CD14-positive monocyte (primary cell): ENCODE measurements around the gene ACOT7. TPM values are rescaled to one million over a fixed set of nuclear protein-coding genes. Genes with fewer than 3 reads are reported as not detected.

ENCODE experiments used
- DNase-seq, 3 donors: peaks; one replicate each; pipeline ENCODE4 v3.0.0-alpha.2; 2011 to 2022
- H2AFZ ChIP-seq: 2 replicates; pipeline ENCODE4 v1.6.0; 2012; ENCODE audit warnings: mild to moderate bottlenecking, low read depth, low read length, inconsistent platforms; ENCODE audit not compliant: insufficient read depth, poor library complexity, severe bottlenecking
- H3K27ac ChIP-seq, 2 donors: 1 replicate in 1 of 2; 2 replicates in 1 of 2; pipeline ENCODE4 v1.5.1; 2012 to 2013; ENCODE audit warnings: low read length in 2 of 2, control low read depth in 1 of 2, inconsistent platforms in 1 of 2, low read depth in 1 of 2, mild to moderate bottlenecking in 1 of 2
- H3K27me3 ChIP-seq, 2 donors: one replicate each; pipeline versions ENCODE4 v1.6.0 to v1.6.1; 2011 to 2013; ENCODE audit warnings: low read length in 2 of 2; ENCODE audit not compliant: control insufficient read depth in 2 of 2, insufficient read depth in 2 of 2
- H3K36me3 ChIP-seq, 2 donors: replicated peaks in 1 of 2; 1 replicate in 1 of 2; 2 replicates in 1 of 2; pipeline versions ENCODE4 v1.5.1 to v1.6.1; 2012 to 2013; ENCODE audit warnings: low read length in 2 of 2, control low read depth in 1 of 2, inconsistent platforms in 1 of 2, mild to moderate bottlenecking in 1 of 2; ENCODE audit not compliant: insufficient read depth in 2 of 2, control insufficient read depth in 1 of 2
- H3K4me1 ChIP-seq, 2 donors: 1 replicate in 1 of 2; 2 replicates in 1 of 2; pipeline versions ENCODE4 v1.5.1 to v1.6.1; 2012 to 2013; ENCODE audit warnings: low read length in 2 of 2, control low read depth in 1 of 2, inconsistent platforms in 1 of 2, mild to moderate bottlenecking in 1 of 2, moderate library complexity in 1 of 2; ENCODE audit not compliant: insufficient read depth in 2 of 2, control insufficient read depth in 1 of 2
- H3K4me2 ChIP-seq: replicated peaks from 2 replicates; pipeline ENCODE3; 2012; ENCODE audit warnings: low read length, moderate library complexity, mild to moderate bottlenecking; ENCODE audit not compliant: poor library complexity, severe bottlenecking; ENCODE audit errors: extremely low read depth
- H3K4me3 ChIP-seq, 3 experiments: fragments of 200-600 bp in 1 of 3; sonication (generic) in 1 of 3; replicated peaks in 1 of 3; 1 replicate in 2 of 3; 2 replicates in 1 of 3; pipeline ENCODE4 v1.5.1; 2011 to 2013; ENCODE audit warnings: low read length in 3 of 3, mild to moderate bottlenecking in 3 of 3, control low read depth in 2 of 3, low read depth in 2 of 3, inconsistent platforms in 1 of 3, moderate library complexity in 1 of 3
- H3K79me2 ChIP-seq: 2 replicates; pipeline ENCODE4 v1.6.0; 2012; ENCODE audit warnings: mild to moderate bottlenecking, control low read depth, inconsistent platforms, low read length, moderate library complexity; ENCODE audit not compliant: insufficient read depth
- H3K9ac ChIP-seq: 2 replicates; pipeline ENCODE4 v1.6.0; 2017; ENCODE audit warnings: low read length, mild to moderate bottlenecking; ENCODE audit not compliant: insufficient read depth, poor library complexity, severe bottlenecking
- H3K9me3 ChIP-seq, 2 donors: replicated peaks in 1 of 2; 1 replicate in 1 of 2; 2 replicates in 1 of 2; pipeline versions ENCODE4 v1.5.1 to v1.6.1; 2012 to 2013; ENCODE audit warnings: low read length in 2 of 2, control low read depth in 1 of 2; ENCODE audit not compliant: control insufficient read depth in 1 of 2, insufficient read depth in 1 of 2
- H4K20me1 ChIP-seq: 2 replicates; pipeline ENCODE4 v1.6.0; 2012; ENCODE audit warnings: mild to moderate bottlenecking, low read length, control low read depth, moderate library complexity; ENCODE audit not compliant: insufficient read depth
- H3K27ac Mint-ChIP-seq, 7 donors: one replicate each; pipeline ENCODE4 v1.8.0; 2020; ENCODE audit warnings: mild to moderate bottlenecking in 7 of 7, mixed read lengths in 7 of 7, moderate library complexity in 6 of 7, inconsistent platforms in 2 of 7
- H3K27me3 Mint-ChIP-seq, 3 donors: one replicate each; pipeline ENCODE4 v1.8.0; 2021 to 2022; ENCODE audit warnings: low read depth in 3 of 3, mild to moderate bottlenecking in 3 of 3, mixed read lengths in 3 of 3, moderate library complexity in 3 of 3, inconsistent platforms in 1 of 3
- H3K36me3 Mint-ChIP-seq, 2 donors: one replicate each; pipeline ENCODE4 v1.8.0; 2020; ENCODE audit warnings: mixed read lengths in 2 of 2, inconsistent platforms in 1 of 2, mild to moderate bottlenecking in 1 of 2
- H3K4me1 Mint-ChIP-seq: one replicate; pipeline ENCODE4 v1.8.0; 2020; ENCODE audit warnings: mild to moderate bottlenecking, mixed read lengths
- H3K4me3 Mint-ChIP-seq, 2 donors: one replicate each; pipeline ENCODE4 v1.8.0; 2020; ENCODE audit warnings: mild to moderate bottlenecking in 2 of 2, mixed read lengths in 2 of 2, moderate library complexity in 1 of 2
- H3K9me3 Mint-ChIP-seq, 7 donors: one replicate each; pipeline ENCODE4 v1.8.0; 2020 to 2022; ENCODE audit warnings: mixed read lengths in 7 of 7, mild to moderate bottlenecking in 6 of 7, moderate library complexity in 6 of 7, inconsistent platforms in 2 of 7
- WGBS: methylation state at CpG from one replicate; pipeline ENCODE4 v1.1.5; 2013; ENCODE audit warnings: missing lambda C conversion rate; ENCODE audit not compliant: insufficient coverage; 5-methylcytosine and 5-hydroxymethylcytosine counted together
- intact Hi-C, 2 donors: fragments of 100-400 bp; cut with micrococcal nuclease; formaldehyde crosslinking; loops; one replicate each; pipeline versions ENCODE4 v1.15.0 to v1.15.1; 2023
- polyA plus RNA-seq, 3 donors: library from polyadenylated mRNA; depleted of rRNA in 1 of 3; unstranded in 2 of 3; stranded (reverse) in 1 of 3; fragments of 300-500 nt in 2 of 3; fragments of >200 nt in 1 of 3; fragmentation: Illumina TruSeq in 2 of 3; gene quantifications; 1 replicate in 2 of 3; 2 replicates in 1 of 3; pipeline ENCODE4 v1.2.3, GENCODE V29; 2012 to 2021
- TF ChIP-seq, protein P1 (sequence below): fragments of 200-600 bp; IDR thresholded peaks from one replicate; pipeline ENCODE4 v1.8.0; 2022; ENCODE audit warnings: antibody characterized with exemption, mild to moderate bottlenecking

The ACOT7 gene
- polyA plus RNA-seq, 3 donors: 0.63 to 4.3 (median 1.4) TPM

DNA sequence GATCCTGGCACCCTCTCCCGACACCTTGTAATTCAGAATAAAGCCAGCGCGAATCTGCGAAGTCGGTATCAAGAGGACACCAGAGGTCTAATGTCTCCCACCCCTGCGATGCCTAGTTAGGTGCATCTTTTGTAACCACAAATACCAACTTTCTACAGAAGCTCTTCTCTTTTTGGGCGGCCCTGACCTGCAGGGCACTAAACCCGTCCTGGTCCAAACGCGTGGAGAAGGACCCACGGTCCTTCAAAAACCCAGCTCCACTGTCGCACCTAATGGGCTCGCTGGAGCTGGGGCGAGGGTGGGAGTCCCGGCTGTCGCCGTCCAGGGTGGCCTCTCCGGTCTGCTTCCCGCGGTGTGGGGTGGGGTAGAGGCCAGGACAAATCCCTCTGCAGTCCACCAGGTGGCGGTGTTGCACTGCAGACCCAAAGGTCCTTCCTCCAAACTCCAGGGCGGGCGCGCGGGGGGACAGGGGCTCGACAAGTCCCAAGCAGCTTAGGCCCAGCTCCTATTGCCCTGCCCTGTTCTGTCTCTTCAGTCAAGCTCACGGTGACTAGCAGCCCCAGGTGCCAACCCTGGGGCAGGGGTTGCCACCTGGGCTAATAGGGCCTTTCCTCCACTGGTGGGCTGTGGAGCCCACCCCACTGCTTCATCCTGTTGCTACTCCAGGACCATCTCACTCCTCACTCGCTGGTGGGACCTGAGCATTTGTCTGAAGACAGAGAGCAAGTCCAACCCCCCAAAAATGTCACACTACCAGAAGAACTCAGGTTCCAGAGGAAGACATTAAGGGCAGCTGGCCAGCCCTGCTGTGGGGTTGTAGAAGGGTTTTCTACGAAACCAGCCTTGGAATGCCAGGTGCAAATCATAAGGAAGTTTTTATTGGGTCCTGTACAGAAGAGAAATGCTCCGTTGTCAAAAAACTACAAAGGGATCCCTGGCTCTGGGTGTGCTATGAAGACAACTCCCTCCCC lies 146.8 kb downstream of the ACOT7 start:
- Histone ChIP-seq H3K9me3 (peaks cover 0 to 13% of the 10 kb centered on the region in 2 donors), H3K36me3 (no peaks in the 10 kb centered on the region), H3K4me1 (peaks cover 0 to 20% of the 10 kb centered on the region in 2 donors), H3K27me3 (peaks cover 15 to 79% of the 10 kb centered on the region in 2 donors), H3K4me3 (no peak overlapping the region), H3K4me2 (no peak overlapping the region), H2AFZ (no peak overlapping the region), H3K27ac (no peak overlapping the region), H4K20me1 (peaks cover 9% of the 10 kb centered on the region), H3K79me2 (no peaks in the 10 kb centered on the region), H3K9ac (no peak overlapping the region)
- Mint-ChIP-seq H3K27ac (peak overlapping the region in 1 of 7 donors; percentile 8), H3K4me3 (peak overlapping the region in 1 of 2 donors; percentile 86), H3K9me3 (peaks cover 0 to 9% (median 2%) of the 10 kb centered on the region in 7 donors), H3K4me1 (peaks cover 4% of the 10 kb centered on the region), H3K27me3 (peaks cover 72 to 90% (median 73%) of the 10 kb centered on the region in 3 donors), H3K36me3 (peaks cover 0 to 2% of the 10 kb centered on the region in 2 donors)
- intact Hi-C loops: loop anchor here (2.0 to 10.0 kb wide), 7 partner anchors 96 to 231 kb away; no protein-coding TSS in a partner anchor
- DNase-seq: peak; percentile 65 to 75 (median 65)
- WGBS: 6% methylated on average over 14 of the region's 30 CpGs
- TF ChIP-seq, protein P1, sequence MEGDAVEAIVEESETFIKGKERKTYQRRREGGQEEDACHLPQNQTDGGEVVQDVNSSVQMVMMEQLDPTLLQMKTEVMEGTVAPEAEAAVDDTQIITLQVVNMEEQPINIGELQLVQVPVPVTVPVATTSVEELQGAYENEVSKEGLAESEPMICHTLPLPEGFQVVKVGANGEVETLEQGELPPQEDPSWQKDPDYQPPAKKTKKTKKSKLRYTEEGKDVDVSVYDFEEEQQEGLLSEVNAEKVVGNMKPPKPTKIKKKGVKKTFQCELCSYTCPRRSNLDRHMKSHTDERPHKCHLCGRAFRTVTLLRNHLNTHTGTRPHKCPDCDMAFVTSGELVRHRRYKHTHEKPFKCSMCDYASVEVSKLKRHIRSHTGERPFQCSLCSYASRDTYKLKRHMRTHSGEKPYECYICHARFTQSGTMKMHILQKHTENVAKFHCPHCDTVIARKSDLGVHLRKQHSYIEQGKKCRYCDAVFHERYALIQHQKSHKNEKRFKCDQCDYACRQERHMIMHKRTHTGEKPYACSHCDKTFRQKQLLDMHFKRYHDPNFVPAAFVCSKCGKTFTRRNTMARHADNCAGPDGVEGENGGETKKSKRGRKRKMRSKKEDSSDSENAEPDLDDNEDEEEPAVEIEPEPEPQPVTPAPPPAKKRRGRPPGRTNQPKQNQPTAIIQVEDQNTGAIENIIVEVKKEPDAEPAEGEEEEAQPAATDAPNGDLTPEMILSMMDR: peak; percentile 93

DNA sequence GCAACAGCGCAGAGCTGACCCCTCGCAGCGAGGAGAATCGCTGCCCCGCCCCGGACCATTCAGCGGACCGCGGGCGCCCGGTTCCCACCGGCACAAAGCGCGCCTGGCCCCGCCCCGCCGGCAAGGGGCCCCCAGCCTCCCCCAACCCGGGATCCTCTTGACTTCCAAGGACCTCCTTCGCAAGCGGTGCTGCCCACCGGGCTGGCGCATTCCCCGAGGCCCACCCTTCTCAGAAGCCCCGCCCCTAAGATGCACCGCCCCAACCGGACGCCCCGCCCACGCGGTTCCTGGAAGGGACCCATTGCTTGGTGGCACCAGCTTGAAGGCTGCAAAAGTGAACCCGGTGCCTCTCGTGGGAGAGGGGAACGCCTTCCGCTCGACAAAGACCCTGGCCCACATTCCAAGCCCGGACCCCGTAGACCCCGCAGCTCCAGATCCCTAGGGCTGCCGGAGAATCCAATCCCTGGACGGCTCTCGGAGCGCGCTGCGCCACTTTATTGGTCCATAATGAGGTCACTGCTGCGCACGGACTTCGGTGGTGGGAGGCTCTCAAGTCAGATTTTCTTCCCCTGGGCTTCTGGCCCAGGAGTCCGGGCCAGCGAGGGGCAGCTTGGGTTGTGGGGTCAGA lies 147.6 kb downstream of the ACOT7 start:
- no peaks in the 10 kb centered on the region for H3K36me3 ChIP-seq
- Mint-ChIP-seq H3K36me3 (peaks cover 0 to 7% of the 10 kb centered on the region in 2 donors), H3K4me3 (peak overlapping the region in 1 of 2 donors; percentile 86), H3K27me3 (peaks cover 72 to 90% (median 81%) of the 10 kb centered on the region in 3 donors), H3K27ac (peak overlapping the region in 1 of 7 donors; percentile 8), H3K9me3 (peaks cover 0 to 14% (median 4%) of the 10 kb centered on the region in 7 donors), H3K4me1 (peaks cover 10% of the 10 kb centered on the region)
- H3K27me3 ChIP-seq: peaks cover 23 to 83% of the 10 kb centered on the region in 2 donors
- H3K79me2 ChIP-seq: no peaks in the 10 kb centered on the region
- H3K27ac ChIP-seq: no peak overlapping the region
- 4% methylated on average over 43 of the region's 49 CpGs for WGBS
- no peak overlapping the region for H2AFZ ChIP-seq
- H4K20me1 ChIP-seq: peaks cover 9% of the 10 kb centered on the region
- H3K9me3 ChIP-seq: peaks cover 0 to 20% of the 10 kb centered on the region in 2 donors
- peak overlapping the region; percentile 26 for H3K4me2 ChIP-seq
- H3K4me3 ChIP-seq: no peak overlapping the region
- no peak overlapping the region for H3K9ac ChIP-seq
- TF ChIP-seq, protein P1: no peak
- peaks cover 0 to 21% of the 10 kb centered on the region in 2 donors for H3K4me1 ChIP-seq
- intact Hi-C loops: loop anchor here (2.0 to 10.0 kb wide), 8 partner anchors 96 to 231 kb away; no protein-coding TSS in a partner anchor
- no peak for DNase-seq
